IMR-90 (cell line): ENCODE measurements around the gene TMPRSS11B. TPM values are rescaled to one million over a fixed set of nuclear protein-coding genes. Genes with fewer than 3 reads are reported as not detected.

Source experiments
- ATAC-seq: fragments of 200-7000 bp; cut with Tn5 transposase; 2 replicates; pipeline ENCODE4 v1.9.1; 2020; ENCODE audit warnings: low read depth, mild to moderate bottlenecking, moderate library complexity
- BruUV-seq: library from RNA; stranded (reverse); fragments of 400-500 nt; replicated peaks from 2 replicates; lab custom pipeline; 2021; lab: Mats Ljungman, UMichigan
- CTCF ChIA-PET: fragments of 300-600 bp; formaldehyde crosslinking; extraction: SDS; loops from one replicate; lab custom pipeline; 2021; ENCODE audit warnings: antibody characterized with exemption; lab: Yijun Ruan, JAX
- POLR2A ChIA-PET: fragments of 300-600 bp; sonication (Branson Sonifier 250); formaldehyde crosslinking; loops from one replicate; lab custom pipeline; 2022; ENCODE audit warnings: antibody characterized with exemption; ENCODE audit not compliant: unreplicated experiment; lab: Charles Lee
- DNase-seq: peaks from one replicate; pipeline ENCODE4 v3.0.0; 2013
- H2AFZ ChIP-seq: replicated peaks from 2 replicates; pipeline ENCODE3; 2013; ENCODE audit warnings: low read length, mild to moderate bottlenecking; ENCODE audit not compliant: poor library complexity
- H2AK5ac ChIP-seq: 2 replicates; pipeline ENCODE4 v1.6.1; 2013; ENCODE audit warnings: low read depth, low read length, inconsistent platforms
- H2AK9ac ChIP-seq: replicated peaks from 2 replicates; pipeline ENCODE3; 2013; ENCODE audit warnings: mild to moderate bottlenecking, low read depth, low read length, moderate library complexity; ENCODE audit not compliant: poor library complexity
- H2BK120ac ChIP-seq: 2 replicates; pipeline ENCODE4 v1.6.1; 2013; ENCODE audit warnings: low read depth, low read length, inconsistent platforms
- H2BK15ac ChIP-seq: 3 replicates; pipeline ENCODE4 v1.6.1; 2013; ENCODE audit warnings: low read depth, low read length, inconsistent platforms
- H2BK20ac ChIP-seq: 2 replicates; pipeline ENCODE4 v1.6.1; 2013; ENCODE audit warnings: low read depth, mild to moderate bottlenecking, inconsistent platforms, low read length, moderate library complexity
- H2BK5ac ChIP-seq: 2 replicates; pipeline ENCODE4 v1.6.1; 2013; ENCODE audit warnings: mild to moderate bottlenecking, low read depth, low read length, inconsistent platforms; ENCODE audit not compliant: poor library complexity, severe bottlenecking
- H3K14ac ChIP-seq: replicated peaks from 2 replicates; pipeline ENCODE4 v1.6.1; 2013; ENCODE audit warnings: low read depth, low read length, inconsistent platforms
- H3K18ac ChIP-seq: 2 replicates; pipeline ENCODE4 v1.6.1; 2013; ENCODE audit warnings: low read depth, low read length, control low read depth
- H3K23ac ChIP-seq: 2 replicates; pipeline ENCODE4 v1.6.1; 2013; ENCODE audit warnings: low read depth, low read length, inconsistent platforms
- H3K27ac ChIP-seq: 2 replicates; pipeline ENCODE4 v1.5.1; 2013; ENCODE audit warnings: mild to moderate bottlenecking, control low read depth, low read length; ENCODE audit not compliant: insufficient read depth
- H3K27me3 ChIP-seq: 2 replicates; pipeline ENCODE4 v1.6.1; 2013; ENCODE audit warnings: low read length; ENCODE audit not compliant: control insufficient read depth, insufficient read depth
- H3K36me3 ChIP-seq: 2 replicates; pipeline ENCODE4 v1.6.1; 2013; ENCODE audit warnings: low read length, mixed read lengths; ENCODE audit not compliant: control insufficient read depth, insufficient read depth
- H3K4ac ChIP-seq: 2 replicates; pipeline ENCODE4 v1.6.1; 2013; ENCODE audit warnings: low read depth, low read length, inconsistent platforms
- H3K4me1 ChIP-seq: 2 replicates; pipeline ENCODE4 v1.6.1; 2013; ENCODE audit warnings: low read length, mixed read lengths; ENCODE audit not compliant: control insufficient read depth, insufficient read depth
- H3K4me2 ChIP-seq: 2 replicates; pipeline ENCODE4 v1.6.1; 2013; ENCODE audit warnings: low read depth, mild to moderate bottlenecking, control low read depth, low read length, moderate library complexity
- H3K4me3 ChIP-seq: 2 replicates; pipeline ENCODE4 v1.5.1; 2013; ENCODE audit warnings: low read depth, mild to moderate bottlenecking, control low read depth, low read length, moderate library complexity; ENCODE audit not compliant: insufficient read depth
- H3K56ac ChIP-seq: 2 replicates; pipeline ENCODE4 v1.6.1; 2013; ENCODE audit warnings: low read length, inconsistent platforms; ENCODE audit not compliant: insufficient read depth; ENCODE audit errors: extremely low read depth
- H3K79me1 ChIP-seq, 2 experiments: 2 replicates each; pipeline ENCODE4 v1.6.1; 2013; ENCODE audit warnings: low read length in 2 of 2, inconsistent platforms in 1 of 2, low read depth in 1 of 2
- H3K9ac ChIP-seq: 2 replicates; pipeline ENCODE4 v1.6.1; 2013; ENCODE audit warnings: low read depth, low read length, control low read depth
- H3K9me1 ChIP-seq: 2 replicates; pipeline ENCODE4 v1.6.1; 2013; ENCODE audit warnings: low read length, inconsistent platforms; ENCODE audit not compliant: insufficient read depth
- H3K9me3 ChIP-seq: 2 replicates; pipeline ENCODE4 v1.6.1; 2013; ENCODE audit warnings: low read length; ENCODE audit not compliant: control insufficient read depth, insufficient read depth
- H4K20me1 ChIP-seq: 2 replicates; pipeline ENCODE4 v1.6.1; 2013; ENCODE audit warnings: low read length, inconsistent platforms; ENCODE audit not compliant: insufficient read depth
- H4K5ac ChIP-seq: 2 replicates; pipeline ENCODE4 v1.6.1; 2013; ENCODE audit warnings: mild to moderate bottlenecking, low read depth, low read length, control low read depth
- H4K8ac ChIP-seq, 2 experiments: 2 replicates each; pipeline ENCODE4 v1.6.1; 2013; ENCODE audit warnings: low read depth in 2 of 2, low read length in 2 of 2, control low read depth in 1 of 2, inconsistent platforms in 1 of 2
- H4K91ac ChIP-seq: 2 replicates; pipeline ENCODE4 v1.6.1; 2013; ENCODE audit warnings: low read depth, low read length, inconsistent platforms; ENCODE audit not compliant: insufficient read depth
- FOS ChIP-seq: fragments of 150-350 bp; IDR thresholded peaks from 2 replicates; pipeline ENCODE4 v1.6.1; 2016; ENCODE audit warnings: low read depth, low read length
- MAFK ChIP-seq: IDR thresholded peaks from 2 replicates; pipeline ENCODE4 v1.6.1; 2012; ENCODE audit warnings: low read depth, low read length, improper control_type of control experiment
- WGBS, 2 experiments: methylation state at CpG; one replicate each; pipeline versions ENCODE4 v1.1.5 to v1.1.7; 2013; ENCODE audit warnings: missing lambda C conversion rate in 2 of 2; ENCODE audit not compliant: insufficient read length in 1 of 2; ENCODE audit errors: extremely low coverage in 2 of 2; 5-methylcytosine and 5-hydroxymethylcytosine counted together
- dilution Hi-C: fragments of 300-500 bp; cut with HindIII; formaldehyde crosslinking; loops from one replicate; pipeline ENCODE4 v1.14.3; 2018; ENCODE audit warnings: low sequenced_read_pairs; ENCODE audit not compliant: unreplicated experiment
- in situ Hi-C: fragments of 300-500 bp; cut with MboI; formaldehyde crosslinking; loops from 3 replicates; pipeline ENCODE4 v1.14.3; 2019; ENCODE audit warnings: low sequenced_read_pairs, inconsistent platforms, mixed read lengths
- intact Hi-C: fragments of 100-400 bp; cut with micrococcal nuclease; formaldehyde crosslinking; loops from 2 replicates; pipeline ENCODE4 v1.10.0; 2022
- polyA plus RNA-seq, 3 experiments: library from polyadenylated mRNA; depleted of rRNA; stranded (reverse); fragments of >200 nt; gene quantifications; 2 replicates each; pipeline ENCODE4 v1.2.3, GENCODE V29; 2012; ENCODE audit warnings: low replicate concordance in 1 of 3
- total RNA-seq: library from RNA; depleted of rRNA; stranded (reverse); fragments of >200 nt; gene quantifications from 2 replicates; pipeline ENCODE4 v1.2.3, GENCODE V29; 2012
- TF ChIP-seq, protein P1 (sequence below): conservative IDR thresholded peaks from 2 replicates; pipeline ENCODE4 v1.5.1; 2012; ENCODE audit warnings: mild to moderate bottlenecking, low read depth, low read length, improper control_type of control experiment

TMPRSS11B gene
- total and polyA plus RNA-seq, 2 of the 4 experiments (the other 2 are of a cell fraction) = not detected

DNA sequence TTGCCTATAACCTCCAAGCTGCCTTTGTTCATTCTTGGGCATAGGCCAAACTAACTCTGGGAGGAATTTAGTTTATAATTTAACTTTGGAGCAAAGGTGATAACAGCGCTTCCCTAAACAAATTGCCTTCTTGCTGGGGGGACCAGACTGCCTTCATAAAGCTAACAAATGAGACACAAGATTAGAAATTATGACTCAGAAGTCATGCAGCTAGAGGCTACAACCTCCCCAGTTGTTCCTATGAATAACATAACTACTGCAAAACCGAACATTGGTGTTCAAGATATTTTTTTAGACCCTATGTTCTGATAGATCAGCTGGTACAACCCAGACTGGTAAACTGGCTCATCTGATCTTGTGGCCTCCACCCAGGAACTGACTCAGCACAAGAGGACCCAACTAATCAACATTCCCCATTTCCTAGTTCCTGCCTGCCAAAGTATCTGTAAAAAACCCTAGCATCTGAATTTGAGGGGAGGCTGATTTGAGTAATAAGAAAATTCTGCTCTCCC is 22.0 kb upstream of the TMPRSS11B start:
- in situ Hi-C loops = loop anchor here (25.0 kb wide), 2 partner anchors 370 to 895 kb away; no protein-coding TSS in a partner anchor
- Histone ChIP-seq H2BK5ac (no peak overlapping the region), H3K79me1 (no peaks in the 10 kb centered on the region), H2BK15ac (no peak overlapping the region), H2BK20ac (no peak overlapping the region), H4K5ac (no peak overlapping the region), H3K4ac (no peak overlapping the region), H3K27me3 (no peaks in the 10 kb centered on the region), H3K56ac (no peak overlapping the region), H2AK5ac (no peak overlapping the region), H3K4me3 (no peak overlapping the region), H3K9me1 (no peaks in the 10 kb centered on the region), H2AFZ (no peak overlapping the region), H3K27ac (no peak overlapping the region), H4K8ac (no peak overlapping the region), H4K91ac (no peak overlapping the region), H3K23ac (no peak overlapping the region), H3K9me3 (no peaks in the 10 kb centered on the region), H3K4me2 (peak overlapping the region; percentile 43; the same call in 1 of the 2 replicates), H2BK120ac (no peak overlapping the region; the same call in 1 of the 2 replicates), H4K20me1 (no peaks in the 10 kb centered on the region), H3K36me3 (no peaks in the 10 kb centered on the region), H3K18ac (no peak overlapping the region), H2AK9ac (no peak overlapping the region), H3K4me1 (0 out of 2 replicates have a peak, but pooled peaks cover 3% of the 10 kb centered on the region), H3K9ac (no peak overlapping the region), H3K14ac (no peak overlapping the region)
- peak; percentile 69 for ATAC-seq
- 0% methylated on average over 1 of the region's 2 CpGs; no CpG with 5 or more reads in 1 of the 2 experiments for WGBS, 2 experiments
- TF ChIP-seq, protein P1, sequence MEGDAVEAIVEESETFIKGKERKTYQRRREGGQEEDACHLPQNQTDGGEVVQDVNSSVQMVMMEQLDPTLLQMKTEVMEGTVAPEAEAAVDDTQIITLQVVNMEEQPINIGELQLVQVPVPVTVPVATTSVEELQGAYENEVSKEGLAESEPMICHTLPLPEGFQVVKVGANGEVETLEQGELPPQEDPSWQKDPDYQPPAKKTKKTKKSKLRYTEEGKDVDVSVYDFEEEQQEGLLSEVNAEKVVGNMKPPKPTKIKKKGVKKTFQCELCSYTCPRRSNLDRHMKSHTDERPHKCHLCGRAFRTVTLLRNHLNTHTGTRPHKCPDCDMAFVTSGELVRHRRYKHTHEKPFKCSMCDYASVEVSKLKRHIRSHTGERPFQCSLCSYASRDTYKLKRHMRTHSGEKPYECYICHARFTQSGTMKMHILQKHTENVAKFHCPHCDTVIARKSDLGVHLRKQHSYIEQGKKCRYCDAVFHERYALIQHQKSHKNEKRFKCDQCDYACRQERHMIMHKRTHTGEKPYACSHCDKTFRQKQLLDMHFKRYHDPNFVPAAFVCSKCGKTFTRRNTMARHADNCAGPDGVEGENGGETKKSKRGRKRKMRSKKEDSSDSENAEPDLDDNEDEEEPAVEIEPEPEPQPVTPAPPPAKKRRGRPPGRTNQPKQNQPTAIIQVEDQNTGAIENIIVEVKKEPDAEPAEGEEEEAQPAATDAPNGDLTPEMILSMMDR = no peak
- peak; percentile 18; the same call in 1 of the 2 replicates for TF ChIP-seq MAFK
- peak; percentile 13; the same call in 1 of the 2 replicates for TF ChIP-seq FOS
- ChIA-PET CTCF (interaction anchor here (1.9 kb wide), 1 partner anchor 108 kb away, joined by 8 read pairs; no protein-coding TSS in a partner anchor), POLR2A (interaction anchor here (0.5 kb wide), 1 partner anchor 58 kb away, joined by 3 read pairs; no protein-coding TSS in a partner anchor)
- dilution Hi-C loops = no loop called here
- intact Hi-C loops = no loop called here
- DNase-seq = peak; percentile 56
- no TSS peak for BruUV-seq
